Motor neuron (in vitro differentiated cells): ENCODE measurements around the gene SLC22A12. TPM values are rescaled to one million over a fixed set of nuclear protein-coding genes. Genes with fewer than 3 reads are reported as not detected.

Experiments used
- ATAC-seq, 8 experiments: fragments of 200-7000 bp; cut with Tn5 transposase; replicated peaks in 6 of 8; 2 replicates each; pipeline ENCODE4 v1.8.0; 2021; ENCODE audit warnings: mild to moderate bottlenecking in 8 of 8, moderate library complexity in 8 of 8
- H3K27ac ChIP-seq, 2 donors: fragments of 250-450 bp; sonication (Bioruptor Pico); 2 replicates each; pipeline ENCODE4 v1.9.0; 2021; ENCODE audit warnings: antibody characterized with exemption in 2 of 2, mild to moderate bottlenecking in 2 of 2, moderate library complexity in 1 of 2
- H3K4me1 ChIP-seq, 2 donors: fragments of 250-450 bp; sonication (Bioruptor Pico); replicated peaks in 1 of 2; 2 replicates each; pipeline ENCODE4 v1.6.1; 2021; ENCODE audit warnings: antibody characterized with exemption in 2 of 2, mild to moderate bottlenecking in 2 of 2, moderate library complexity in 1 of 2
- H3K4me3 ChIP-seq, 5 donors: fragments of 250-450 bp; sonication (Bioruptor Pico); 2 replicates each; pipeline ENCODE4 v1.9.0; 2021; ENCODE audit warnings: antibody characterized with exemption in 5 of 5, mild to moderate bottlenecking in 5 of 5, moderate library complexity in 4 of 5
- WGBS, 10 experiments: fragments of 450-650 bp; shearing (Covaris generic); methylation state at CpG; one replicate each; pipeline ENCODE4 v1.0.0; 2022; 5-methylcytosine and 5-hydroxymethylcytosine counted together
- in situ Hi-C, 9 experiments: fragments of 400-800 bp; cut with MboI; loops; one replicate each; pipeline ENCODE4 v1.15.0; 2021; ENCODE audit warnings: low sequenced_read_pairs in 9 of 9, low pct_unique_long_range_greater_than_20kb in 2 of 9; ENCODE audit not compliant: unreplicated experiment in 9 of 9
- total RNA-seq, 8 experiments: library from RNA; unstranded; fragments of 300-600 nt; gene quantifications; 2 replicates each; pipeline versions ENCODE4 v1.2.3 to v1.2.4, GENCODE V29; 2022

SLC22A12 gene
- total RNA-seq, 8 experiments from 2014 or later: 0.05 to 0.62 (median 0.22) TPM; not detected in 4

- in situ Hi-C loops: no loop called here
- 40 to 100% (median 50%) methylated on average over 1 to 2 of the region's 4 CpGs; no CpG with 5 or more reads in 7 of the 10 experiments for WGBS, 10 experiments
These were observed 40.7 kb downstream of the SLC22A12 start for GRCh38 chr11:64631675-64632074.

GRCh38 chr11:64632237-64632636 is 41.2 kb downstream of the SLC22A12 start:
- peaks cover 16 to 17% of the 10 kb centered on the region in 2 donors for H3K4me1 ChIP-seq
- no peak overlapping the region for H3K27ac ChIP-seq
- no peak for ATAC-seq
- 74 to 100% (median 82%) methylated on average over 1 to 4 of the region's 6 CpGs; no CpG with 5 or more reads in 5 of the 10 experiments for WGBS, 10 experiments
- in situ Hi-C loops: no loop called here
- no peak overlapping the region for H3K4me3 ChIP-seq

More at GRCh38 chr11:64631675-64632074, 40.7 kb downstream of the SLC22A12 start:
- Histone ChIP-seq H3K4me1 (peaks cover 10 to 11% of the 10 kb centered on the region in 2 donors), H3K4me3 (no peak overlapping the region), H3K27ac (no peak overlapping the region)
- ATAC-seq: no peak

- H3K27ac ChIP-seq: no peak overlapping the region
- no peak overlapping the region for H3K4me3 ChIP-seq
- in situ Hi-C loops: no loop called here
- peaks cover 20 to 21% of the 10 kb centered on the region in 2 donors for H3K4me1 ChIP-seq
- ATAC-seq: no peak
- 0 to 100% (median 90%) methylated on average over 1 to 5 of the region's 10 CpGs; no CpG with 5 or more reads in 5 of the 10 experiments for WGBS, 10 experiments
These were observed 41.6 kb downstream of the SLC22A12 start for GRCh38 chr11:64632654-64633053.

GRCh38 chr11:64633555-64634159 is 42.6 kb downstream of the SLC22A12 start:
- WGBS, 10 experiments: 25 to 100% (median 100%) methylated on average over 1 to 2 of the region's 7 CpGs; no CpG with 5 or more reads in 1 of the 10 experiments
- Histone ChIP-seq H3K4me1 (peaks cover 25% of the 10 kb centered on the region in 2 donors), H3K4me3 (no peak overlapping the region), H3K27ac (no peak overlapping the region)
- no peak for ATAC-seq
- in situ Hi-C loops: no loop called here

- peaks cover 34 to 35% of the 10 kb centered on the region in 2 donors for H3K4me1 ChIP-seq
- H3K27ac ChIP-seq: peak overlapping the region; percentile 93 to 97
- ATAC-seq: peak; percentile 2 to 79 (median 11)
- 9 to 40% (median 23%) methylated on average over 1 to 4 of the region's 15 CpGs; no CpG with 5 or more reads in 7 of the 10 experiments for WGBS, 10 experiments
- peak overlapping the region; percentile 24 to 35 (median 32) for H3K4me3 ChIP-seq
- in situ Hi-C loops: no loop called here
These were observed 46.5 kb downstream of the SLC22A12 start for GRCh38 chr11:64637334-64638017.

- peak; percentile 85 to 93 (median 88) for ATAC-seq
- Histone ChIP-seq H3K27ac (peak overlapping the region; percentile 93 to 97), H3K4me3 (peak overlapping the region; percentile 24 to 35 (median 32)), H3K4me1 (peaks cover 34 to 35% of the 10 kb centered on the region in 2 donors)
- 0 to 29% (median 6%) methylated on average over 3 to 13 of the region's 37 CpGs; no CpG with 5 or more reads in 5 of the 10 experiments for WGBS, 10 experiments
- in situ Hi-C loops: no loop called here
These were observed 47.1 kb downstream of the SLC22A12 start for GRCh38 chr11:64638018-64638665.

- Histone ChIP-seq H3K4me3 (peak overlapping the region; percentile 24 to 35 (median 32)), H3K4me1 (peaks cover 34 to 38% of the 10 kb centered on the region in 2 donors), H3K27ac (no peak overlapping the region)
- in situ Hi-C loops: no loop called here
- no peak for ATAC-seq
- 88 to 100% (median 96%) methylated on average over 1 to 2 of the region's 2 CpGs; no CpG with 5 or more reads in 6 of the 10 experiments for WGBS, 10 experiments
These were observed 47.8 kb downstream of the SLC22A12 start for GRCh38 chr11:64638829-64639228.

GRCh38 chr11:64639885-64640284 is 48.9 kb downstream of the SLC22A12 start:
- peaks cover 44 to 48% of the 10 kb centered on the region in 2 donors for H3K4me1 ChIP-seq
- H3K4me3 ChIP-seq: no peak overlapping the region
- no peak overlapping the region for H3K27ac ChIP-seq
- ATAC-seq: no peak
- WGBS, 10 experiments: 80 to 100% (median 89%) methylated on average over 1 of the region's 4 CpGs; no CpG with 5 or more reads in 7 of the 10 experiments
- in situ Hi-C loops: no loop called here

- in situ Hi-C loops: no loop called here
- 10 to 87% (median 49%) methylated on average over 2 to 9 of the region's 11 CpGs for WGBS, 10 experiments
- Histone ChIP-seq H3K4me3 (peak overlapping the region; percentile 63 to 96 (median 78)), H3K27ac (peak overlapping the region; percentile 66 to 91), H3K4me1 (peaks cover 48 to 49% of the 10 kb centered on the region in 2 donors)
- ATAC-seq: no peak
These were observed 50.8 kb downstream of the SLC22A12 start for GRCh38 chr11:64641596-64642417.

GRCh38 chr11:64642418-64642735 is 51.4 kb downstream of the SLC22A12 start:
- ATAC-seq: no peak
- Histone ChIP-seq H3K4me1 (peaks cover 44 to 47% of the 10 kb centered on the region in 2 donors), H3K27ac (peak overlapping the region; percentile 66 to 91), H3K4me3 (peak overlapping the region; percentile 63 to 96 (median 78))
- in situ Hi-C loops: no loop called here
- no CpG with 5 or more reads among the region's 30 CpGs for WGBS, 10 experiments

- no peak for ATAC-seq
- Histone ChIP-seq H3K4me3 (peak overlapping the region; percentile 63 to 96 (median 78)), H3K27ac (peak overlapping the region; percentile 66 to 91), H3K4me1 (peaks cover 40 to 47% of the 10 kb centered on the region in 2 donors)
- WGBS, 10 experiments: no CpG with 5 or more reads among the region's 36 CpGs
- in situ Hi-C loops: no loop called here
These were observed 51.8 kb downstream of the SLC22A12 start for GRCh38 chr11:64642871-64643255.

GRCh38 chr11:64643256-64643881 is 52.3 kb downstream of the SLC22A12 start:
- Histone ChIP-seq H3K4me1 (peaks cover 39 to 46% of the 10 kb centered on the region in 2 donors), H3K4me3 (peak overlapping the region; percentile 63 to 96 (median 78)), H3K27ac (peak overlapping the region; percentile 66 to 91)
- WGBS, 10 experiments: no CpG with 5 or more reads among the region's 53 CpGs
- in situ Hi-C loops: no loop called here
- ATAC-seq: peak; percentile 28 to 79 (median 76)
